HG03196 (cell line): ENCODE measurements around the gene IL1RL2.

ENCODE experiments used
- ATAC-seq: cut with Tn5 transposase; IDR thresholded peaks from one replicate; pipeline ENCODE4 v1.9.1; 2021; ENCODE audit not compliant: unreplicated experiment

The IL1RL2 gene

GRCh38 chr2:102262216-102263129 lies 75.7 kb downstream of the IL1RL2 start:
- ATAC-seq = no peak

GRCh38 chr2:102264952-102265351 lies 78.1 kb downstream of the IL1RL2 start:
- ATAC-seq = no peak

- ATAC-seq = no peak
Observed at GRCh38 chr2:102266204-102266603, 79.4 kb downstream of the IL1RL2 start.

- no peak for ATAC-seq
Observed at GRCh38 chr2:102267774-102268173, 81.0 kb downstream of the IL1RL2 start.

GRCh38 chr2:102268510-102269199 lies 81.8 kb downstream of the IL1RL2 start:
- no peak for ATAC-seq

- ATAC-seq = no peak
Observed at GRCh38 chr2:102269200-102269524, 82.3 kb downstream of the IL1RL2 start.

GRCh38 chr2:102271844-102272243 lies 85.0 kb downstream of the IL1RL2 start:
- no peak for ATAC-seq

- ATAC-seq = no peak
Observed at GRCh38 chr2:102273619-102274211, 86.9 kb downstream of the IL1RL2 start.

- no peak for ATAC-seq
Observed at GRCh38 chr2:102276549-102277201, 89.9 kb downstream of the IL1RL2 start.

- no peak for ATAC-seq
Observed at GRCh38 chr2:102277202-102277700, 90.4 kb downstream of the IL1RL2 start.

GRCh38 chr2:102278720-102279390 lies 92.0 kb downstream of the IL1RL2 start:
- no peak for ATAC-seq

GRCh38 chr2:102279391-102279735 lies 92.5 kb downstream of the IL1RL2 start:
- no peak for ATAC-seq

- ATAC-seq = no peak
Observed at GRCh38 chr2:102282678-102283091, 95.9 kb downstream of the IL1RL2 start.

- ATAC-seq = no peak
Observed at GRCh38 chr2:102283996-102284395, 97.2 kb downstream of the IL1RL2 start.

GRCh38 chr2:102284611-102285010 lies 97.8 kb downstream of the IL1RL2 start:
- ATAC-seq = no peak

- ATAC-seq = no peak
Observed at GRCh38 chr2:102285368-102285767, 98.5 kb downstream of the IL1RL2 start.

- ATAC-seq = no peak
Observed at GRCh38 chr2:102286041-102286440, 99.2 kb downstream of the IL1RL2 start.

GRCh38 chr2:102289129-102289528 lies 102.3 kb downstream of the IL1RL2 start:
- no peak for ATAC-seq
